HepG2 (cell line): ENCODE measurements around the gene OSTF1. TPM values are rescaled to one million over a fixed set of nuclear protein-coding genes. Genes with fewer than 3 reads are reported as not detected.

Source experiments
- ASH2L ChIP-seq: fragments of 300-600, 200-600 bp; sonication (generic); IDR thresholded peaks from 2 replicates; pipeline ENCODE4 v1.7.0; 2017; ENCODE audit warnings: low read depth, mild to moderate bottlenecking, moderate library complexity, mixed read lengths, low read length; ENCODE audit not compliant: insufficient read length
- BCL6 ChIP-seq: IDR thresholded peaks from 2 replicates; pipeline ENCODE4 v1.6.1; 2016; ENCODE audit warnings: missing genetic modification reagents, missing compliant biosample characterization
- CEBPG ChIP-seq: IDR thresholded peaks from 2 replicates; pipeline ENCODE4 v1.6.1; 2016
- ELF3 ChIP-seq: IDR thresholded peaks from 2 replicates; pipeline ENCODE4 v1.6.1; 2016; ENCODE audit warnings: missing genetic modification reagents, missing compliant biosample characterization
- FOXP1 ChIP-seq, 2 experiments: fragments of 450-650 bp in 1 of 2; IDR thresholded peaks; 2 replicates each; pipeline ENCODE4 v1.6.1; 2017 to 2018; ENCODE audit warnings: antibody characterized with exemption in 1 of 2
- GFI1 ChIP-seq: sonication (generic); formaldehyde crosslinking; IDR thresholded peaks from 2 replicates; pipeline ENCODE4 v1.5.0; 2020; ENCODE audit warnings: missing genetic modification reagents, mild to moderate bottlenecking, borderline replicate concordance
- HMG20A ChIP-seq: IDR thresholded peaks from 2 replicates; pipeline ENCODE4 v1.6.1; 2016; ENCODE audit warnings: borderline replicate concordance
- IRF2 ChIP-seq: IDR thresholded peaks from 2 replicates; pipeline ENCODE4 v1.6.1; 2018; ENCODE audit warnings: missing genetic modification reagents, missing compliant biosample characterization
- MAFF ChIP-seq: IDR thresholded peaks from 2 replicates; pipeline ENCODE4 v1.6.1; 2011; ENCODE audit warnings: low read depth, low read length, improper control_type of control experiment
- MAFG ChIP-seq: sonication (generic); formaldehyde crosslinking; IDR thresholded peaks from 2 replicates; pipeline ENCODE4 v1.5.1; 2020; ENCODE audit warnings: mild to moderate bottlenecking, missing genetic modification reagents
- MLX ChIP-seq: IDR thresholded peaks from 2 replicates; pipeline ENCODE4 v1.6.1; 2016
- RCOR2 ChIP-seq: IDR thresholded peaks from 2 replicates; pipeline ENCODE4 v1.6.1; 2016; ENCODE audit warnings: missing biosample characterization, missing genetic modification reagents
- RFXAP ChIP-seq: sonication (generic); formaldehyde crosslinking; IDR thresholded peaks from 2 replicates; pipeline ENCODE4 v1.4.0; 2020; ENCODE audit warnings: missing genetic modification reagents, borderline replicate concordance
- SOX13 ChIP-seq, 3 experiments: fragments of 450-650 bp in 1 of 3; sonication (generic) in 1 of 3; formaldehyde crosslinking in 1 of 3; IDR thresholded peaks in 2 of 3; conservative IDR thresholded peaks in 1 of 3; 2 replicates each; pipeline versions ENCODE4 v1.5.0 to v1.6.1; 2016 to 2020; ENCODE audit warnings: antibody characterized with exemption in 1 of 3, mild to moderate bottlenecking in 1 of 3, missing compliant biosample characterization in 1 of 3, missing genetic modification reagents in 1 of 3, moderate library complexity in 1 of 3
- SOX5 ChIP-seq: IDR thresholded peaks from 2 replicates; pipeline ENCODE4 v1.6.1; 2016; ENCODE audit warnings: borderline replicate concordance
- SOX6 ChIP-seq, 2 experiments: fragments of 450-650 bp in 1 of 2; sonication (generic) in 1 of 2; formaldehyde crosslinking in 1 of 2; IDR thresholded peaks; 2 replicates each; pipeline versions ENCODE4 v1.4.0 to v1.6.1; 2017 to 2020; ENCODE audit warnings: antibody characterized with exemption in 1 of 2, mild to moderate bottlenecking in 1 of 2, missing genetic modification reagents in 1 of 2
- TARDBP ChIP-seq: sonication (generic); formaldehyde crosslinking; IDR thresholded peaks from 2 replicates; pipeline ENCODE4 v1.8.0; 2022; ENCODE audit warnings: mild to moderate bottlenecking, missing genetic modification reagents
- TEAD3 ChIP-seq: optimal IDR thresholded peaks from 2 replicates; pipeline ENCODE3; 2016; ENCODE audit warnings: borderline replicate concordance
- TEF ChIP-seq: sonication (generic); formaldehyde crosslinking; IDR thresholded peaks from 2 replicates; pipeline ENCODE4 v1.5.0; 2020; ENCODE audit warnings: missing genetic modification reagents
- ZFP36 ChIP-seq: fragments of 150-350 bp; IDR thresholded peaks from 2 replicates; pipeline ENCODE4 v1.6.1; 2018; ENCODE audit warnings: borderline replicate concordance, low read length, low read depth; ENCODE audit not compliant: partially characterized antibody
- ZMAT3 ChIP-seq: sonication (generic); formaldehyde crosslinking; conservative IDR thresholded peaks from 2 replicates; pipeline ENCODE4 v1.7.0; 2021; ENCODE audit warnings: missing genetic modification reagents
- ZMYM2 ChIP-seq: sonication (generic); formaldehyde crosslinking; IDR thresholded peaks from 2 replicates; pipeline ENCODE4 v1.8.0; 2022; ENCODE audit warnings: mild to moderate bottlenecking, missing genetic modification reagents
- ZNF207 ChIP-seq: fragments of 450-650 bp; IDR thresholded peaks from 2 replicates; pipeline ENCODE4 v1.6.1; 2016; ENCODE audit warnings: antibody characterized with exemption, borderline replicate concordance
- ZNF605 ChIP-seq: sonication (generic); formaldehyde crosslinking; IDR thresholded peaks from 2 replicates; pipeline ENCODE4 v1.8.0; 2022; ENCODE audit warnings: mild to moderate bottlenecking, missing genetic modification reagents
- ZNF615 ChIP-seq: sonication (generic); formaldehyde crosslinking; IDR thresholded peaks from 2 replicates; pipeline ENCODE4 v1.5.0; 2020; ENCODE audit warnings: mild to moderate bottlenecking, missing genetic modification reagents, borderline replicate concordance
- ZNF770 ChIP-seq: sonication (generic); formaldehyde crosslinking; IDR thresholded peaks from 2 replicates; pipeline ENCODE4 v1.5.0; 2020; ENCODE audit warnings: mild to moderate bottlenecking, missing genetic modification reagents
- polyA plus RNA-seq, 8 experiments: library from polyadenylated mRNA; depleted of rRNA in 3 of 8; stranded (reverse) in 7 of 8; unstranded in 1 of 8; fragments of >200 nt; fragmentation: Illumina TruSeq in 4 of 8; extraction: Trizol in 4 of 8; gene quantifications; 2 replicates each; pipeline versions ENCODE4 v1.2.1 to v1.2.3, GENCODE V29; 2011 to 2016; ENCODE audit warnings: low read depth in 4 of 8, missing spikeins in 1 of 8, mixed read lengths in 1 of 8; ENCODE audit not compliant: insufficient read depth in 1 of 8
- total RNA-seq, 5 experiments: library from RNA; depleted of rRNA; stranded (reverse); fragments of >200 nt; fragmentation: Illumina TruSeq; extraction: Trizol; gene quantifications; 2 replicates each; pipeline ENCODE4 v1.2.3, GENCODE V29; 2016; ENCODE audit warnings: low read depth in 1 of 5

The OSTF1 gene
- total and polyA plus RNA-seq, 2 of the 13 experiments (the other 11 are each of a cell fraction or from before 2014, with no cell fraction given), result 16.8 to 39.0 TPM

GRCh38 chr9:75086541-75087288 is 1.6 kb upstream of the OSTF1 start (continued):
- TF ChIP-seq TEF (CRISPR knock-in tag) (no peak), ZFP36 (no peak), HMG20A (CRISPR knock-in tag) (peak; percentile 53; the same call in 1 of the 2 replicates), CEBPG (CRISPR knock-in tag) (peak; percentile 92), RFXAP (CRISPR knock-in tag) (0 out of 2 replicates have a peak, but pooled peaks have one; percentile 21), IRF2 (CRISPR knock-in tag) (peak; percentile 34; the same call in 1 of the 2 replicates), ZMAT3 (no peak), MAFF (peak; percentile 91), GFI1 (peak; percentile 97), BCL6 (peak; percentile 27; the same call in 1 of the 2 replicates), ZNF207 (no peak), ELF3 (CRISPR knock-in tag) (peak; percentile 42; the same call in 1 of the 2 replicates), SOX13 (IDR thresholded peaks at IDR 0.05) (no peak), SOX13 (CRISPR knock-in tag; conservative IDR thresholded peaks at IDR 0.05 in 1 of 2, IDR thresholded peaks at IDR 0.05 in 1 of 2) (peak in 1 of 2 experiments; percentile 43; a peak in 2 of 4 replicates), FOXP1 (IDR thresholded peaks at IDR 0.05) (no peak), FOXP1 (CRISPR knock-in tag; IDR thresholded peaks at IDR 0.05) (peak; percentile 51), SOX6 (IDR thresholded peaks at IDR 0.05) (no peak), SOX6 (CRISPR knock-in tag; IDR thresholded peaks at IDR 0.05) (peak; percentile 64), TEAD3 (peak; percentile 4), ZNF605 (CRISPR knock-in tag) (0 out of 2 replicates have a peak, but pooled peaks have one; percentile 43), RCOR2 (CRISPR knock-in tag) (peak; percentile 96), MLX (CRISPR knock-in tag) (peak; percentile 4; the same call in 1 of the 2 replicates), SOX5 (CRISPR knock-in tag) (peak; percentile 65; the same call in 1 of the 2 replicates), ZNF770 (CRISPR knock-in tag) (peak; percentile 100), MAFG (CRISPR knock-in tag) (peak; percentile 62; the same call in 1 of the 2 replicates), ZMYM2 (CRISPR knock-in tag) (peak; percentile 93), ASH2L (peak; percentile 29), ZNF615 (CRISPR knock-in tag) (0 out of 2 replicates have a peak, but pooled peaks have one; percentile 24), TARDBP (CRISPR knock-in tag) (peak; percentile 43; the same call in 1 of the 2 replicates)
